Neural crest cell (in vitro differentiated cells): ENCODE measurements around the gene PXDC1. TPM values are rescaled to one million over a fixed set of nuclear protein-coding genes. Genes with fewer than 3 reads are reported as not detected.
A peak's percentile ranks its signal among the peaks of the same experiment; 100 is the strongest.

Source experiments
- DNase-seq: peaks from one replicate; pipeline ENCODE4 v3.0.0; 2021; ENCODE audit warnings: low read depth, mixed read lengths, low spot score
- H3K27ac Mint-ChIP-seq: one replicate; pipeline ENCODE4 v1.8.0; 2021; ENCODE audit warnings: mild to moderate bottlenecking, mixed read lengths; ENCODE audit not compliant: unreplicated experiment
- H3K27me3 Mint-ChIP-seq: 2 replicates; pipeline ENCODE4 v1.8.0; 2021; ENCODE audit warnings: low read depth, mild to moderate bottlenecking, mixed read lengths
- H3K36me3 Mint-ChIP-seq: 2 replicates; pipeline ENCODE4 v1.8.0; 2021; ENCODE audit warnings: low read depth, mild to moderate bottlenecking, mixed read lengths
- H3K4me1 Mint-ChIP-seq: 2 replicates; pipeline ENCODE4 v1.8.0; 2021; ENCODE audit warnings: mixed read lengths
- H3K4me3 Mint-ChIP-seq: one replicate; pipeline ENCODE4 v1.8.0; 2021; ENCODE audit warnings: mild to moderate bottlenecking, mixed read lengths
- H3K9me3 Mint-ChIP-seq: 2 replicates; pipeline ENCODE4 v1.8.0; 2021; ENCODE audit warnings: mixed read lengths
- CTCF ChIP-seq: fragments of 200-600 bp; sonication (generic); conservative IDR thresholded peaks from 2 replicates; pipeline ENCODE4 v1.5.0; 2021; ENCODE audit warnings: antibody characterized with exemption, mild to moderate bottlenecking
- total RNA-seq: library from RNA; stranded (reverse); gene quantifications from 2 replicates; pipeline ENCODE4 v1.2.1, GENCODE V29; 2021

Gene PXDC1
- total RNA-seq, 1 donor from 2014 or later, result 4.8 TPM

GRCh38 chr6:3732345-3733141 is 19.0 kb downstream of the PXDC1 start:
- H3K36me3 Mint-ChIP-seq, result peaks cover 21% of the 10 kb centered on the region
- TF ChIP-seq CTCF, result peak; percentile 94
- peak overlapping the region; percentile 36 for H3K27ac Mint-ChIP-seq
- peaks cover 14% of the 10 kb centered on the region for H3K4me1 Mint-ChIP-seq
- H3K27me3 Mint-ChIP-seq, result no peaks in the 10 kb centered on the region
- no peaks in the 10 kb centered on the region for H3K9me3 Mint-ChIP-seq
- no peak overlapping the region for H3K4me3 Mint-ChIP-seq
- peak; percentile 75 for DNase-seq

GRCh38 chr6:3731700-3732099 is 19.8 kb downstream of the PXDC1 start:
- no peaks in the 10 kb centered on the region for H3K27me3 Mint-ChIP-seq
- TF ChIP-seq CTCF, result no peak
- H3K36me3 Mint-ChIP-seq, result peaks cover 21% of the 10 kb centered on the region
- no peak overlapping the region for H3K4me3 Mint-ChIP-seq
- peaks cover 23% of the 10 kb centered on the region for H3K4me1 Mint-ChIP-seq
- H3K27ac Mint-ChIP-seq, result no peak overlapping the region
- no peak for DNase-seq
- no peaks in the 10 kb centered on the region for H3K9me3 Mint-ChIP-seq

DNA sequence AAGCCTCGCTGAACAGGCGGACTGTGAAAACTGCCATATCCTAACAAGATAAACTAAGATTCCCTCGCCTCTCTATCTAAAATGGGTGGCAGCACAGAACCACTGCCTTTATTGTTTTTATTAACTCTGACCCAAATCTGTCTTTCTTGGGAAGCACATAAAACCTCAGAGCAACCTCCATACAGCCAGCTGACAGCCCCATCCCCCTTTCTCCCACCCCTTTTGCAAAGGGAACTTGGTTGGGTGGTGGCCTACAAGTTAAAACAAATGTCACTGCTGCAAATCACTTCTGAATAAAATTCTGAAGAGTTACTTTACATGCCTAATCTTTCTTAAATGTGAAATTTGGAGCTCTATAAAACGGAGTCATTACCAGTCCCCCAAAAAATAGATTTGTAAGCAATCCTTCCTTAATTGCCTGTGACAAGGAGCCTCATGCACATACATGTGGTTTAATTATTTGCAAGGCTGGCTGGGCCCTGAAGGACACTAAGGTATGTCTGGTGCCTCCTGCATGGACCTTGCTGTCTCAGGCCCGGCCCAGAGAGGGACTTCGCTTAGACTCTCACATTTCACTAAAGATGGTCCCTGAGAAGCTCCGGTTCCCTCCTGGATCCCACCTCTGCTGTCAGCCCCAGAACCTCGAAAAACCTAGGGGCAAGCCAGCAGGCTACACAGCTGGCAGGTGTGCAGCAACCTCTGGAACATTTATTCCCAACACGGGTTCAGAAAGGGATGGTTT is 21.7 kb downstream of the PXDC1 start:
- Mint-ChIP-seq H3K27ac (no peak overlapping the region), H3K36me3 (peaks cover 4% of the 10 kb centered on the region), H3K4me3 (no peak overlapping the region), H3K27me3 (no peaks in the 10 kb centered on the region), H3K4me1 (peaks cover 33% of the 10 kb centered on the region), H3K9me3 (no peaks in the 10 kb centered on the region)
- TF ChIP-seq CTCF, result no peak
- DNase-seq, result no peak

GRCh38 chr6:3727593-3728108 is 23.9 kb downstream of the PXDC1 start:
- no peak overlapping the region for H3K4me3 Mint-ChIP-seq
- no peaks in the 10 kb centered on the region for H3K9me3 Mint-ChIP-seq
- no peak for DNase-seq
- peaks cover 42% of the 10 kb centered on the region for H3K4me1 Mint-ChIP-seq
- H3K27me3 Mint-ChIP-seq, result no peaks in the 10 kb centered on the region
- no peak for TF ChIP-seq CTCF
- H3K36me3 Mint-ChIP-seq, result no peaks in the 10 kb centered on the region
- H3K27ac Mint-ChIP-seq, result peak overlapping the region; percentile 58

DNA sequence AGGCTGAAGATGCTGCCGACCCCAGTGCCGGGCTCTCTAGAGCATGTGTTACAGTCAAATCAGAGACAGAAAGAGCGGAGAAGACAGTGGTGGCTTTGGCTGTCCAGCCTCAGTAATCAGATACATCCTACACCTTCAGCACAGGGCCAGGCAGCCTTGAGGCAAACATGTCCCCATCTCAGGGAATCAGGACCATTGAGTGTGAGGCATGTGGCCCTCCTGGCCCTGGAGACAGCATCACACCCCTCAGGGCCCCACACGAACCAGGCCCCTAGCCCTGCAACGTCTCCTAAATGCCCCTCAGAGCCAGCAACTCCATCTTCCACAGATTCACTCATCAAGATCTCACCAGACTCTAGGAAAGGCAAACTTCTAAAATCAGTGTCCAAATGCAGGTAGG is 24.5 kb downstream of the PXDC1 start:
- Mint-ChIP-seq H3K27ac (no peak overlapping the region), H3K4me1 (peaks cover 42% of the 10 kb centered on the region), H3K27me3 (no peaks in the 10 kb centered on the region), H3K9me3 (no peaks in the 10 kb centered on the region), H3K4me3 (no peak overlapping the region), H3K36me3 (no peaks in the 10 kb centered on the region)
- DNase-seq, result no peak
- no peak for TF ChIP-seq CTCF
